Endothelial cell (in vitro differentiated cells): ENCODE measurements around the gene RRM1. TPM values are rescaled to one million over a fixed set of nuclear protein-coding genes. Genes with fewer than 3 reads are reported as not detected.
"Not testable (repeated sequence)": the region's sequence is repeated elsewhere in the genome, so short reads cannot be mapped to it uniquely, and the experiment has no call there.

Experiments
- DNase-seq: peaks from one replicate; pipeline ENCODE4 v3.0.0; 2021; ENCODE audit warnings: low spot score
- H3K27ac Mint-ChIP-seq: one replicate; pipeline ENCODE4 v1.8.0; 2021; ENCODE audit warnings: mixed read lengths, inconsistent platforms; ENCODE audit not compliant: unreplicated experiment
- H3K27me3 Mint-ChIP-seq: one replicate; pipeline ENCODE4 v1.8.0; 2021; ENCODE audit warnings: mild to moderate bottlenecking, moderate library complexity, mixed read lengths, inconsistent platforms; ENCODE audit not compliant: unreplicated experiment
- H3K36me3 Mint-ChIP-seq: one replicate; pipeline ENCODE4 v1.8.0; 2021; ENCODE audit warnings: mild to moderate bottlenecking, low read depth, mixed read lengths, inconsistent platforms; ENCODE audit not compliant: unreplicated experiment
- H3K4me1 Mint-ChIP-seq: one replicate; pipeline ENCODE4 v1.8.0; 2021; ENCODE audit warnings: mild to moderate bottlenecking, mixed read lengths, inconsistent platforms; ENCODE audit not compliant: unreplicated experiment
- H3K4me3 Mint-ChIP-seq: one replicate; pipeline ENCODE4 v1.8.0; 2021; ENCODE audit warnings: mild to moderate bottlenecking, mixed read lengths, inconsistent platforms; ENCODE audit not compliant: unreplicated experiment
- H3K9me3 Mint-ChIP-seq: one replicate; pipeline ENCODE4 v1.8.0; 2021; ENCODE audit warnings: mixed read lengths, inconsistent platforms; ENCODE audit not compliant: unreplicated experiment
- total RNA-seq: library from RNA; stranded (reverse); fragmentation: NEBNext Ultra II Directional; extraction: Animal tissue kit (Norgen Biotek cat#: 25700); gene quantifications from one replicate; pipeline ENCODE4 v1.2.1, GENCODE V29; 2021; ENCODE audit not compliant: unreplicated experiment
- TF ChIP-seq, protein P1 (sequence below): fragments of 200-600 bp; sonication (generic); IDR thresholded peaks from one replicate; pipeline ENCODE4 v1.5.0; 2021; ENCODE audit warnings: antibody characterized with exemption; ENCODE audit not compliant: unreplicated experiment

RRM1 gene
- total RNA-seq, 1 donor from 2014 or later = 48.0 TPM

DNA sequence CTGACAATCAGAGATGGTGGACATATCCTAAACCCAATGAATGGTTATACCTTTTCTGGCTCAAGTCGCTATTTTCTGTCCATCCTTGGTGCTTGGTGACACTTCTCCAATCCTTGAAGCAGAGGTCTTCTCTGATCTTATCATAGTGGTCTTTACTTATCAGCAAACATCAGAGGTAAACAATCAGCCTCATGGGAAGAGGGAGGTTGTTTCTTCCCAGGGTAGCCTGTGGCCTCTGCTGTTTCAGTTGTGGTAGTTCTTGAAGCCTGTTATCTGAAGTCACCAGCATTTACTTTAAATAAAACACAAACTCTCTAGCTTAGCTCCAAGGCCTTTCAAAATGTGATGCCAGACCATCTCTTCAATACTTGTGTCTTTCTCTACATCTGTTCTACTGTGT, 66.7 kb downstream of the RRM1 start:
- no peaks in the 10 kb centered on the region for H3K4me1 Mint-ChIP-seq
- H3K27me3 Mint-ChIP-seq = no peaks in the 10 kb centered on the region
- H3K4me3 Mint-ChIP-seq = no peak overlapping the region
- TF ChIP-seq, protein P1, sequence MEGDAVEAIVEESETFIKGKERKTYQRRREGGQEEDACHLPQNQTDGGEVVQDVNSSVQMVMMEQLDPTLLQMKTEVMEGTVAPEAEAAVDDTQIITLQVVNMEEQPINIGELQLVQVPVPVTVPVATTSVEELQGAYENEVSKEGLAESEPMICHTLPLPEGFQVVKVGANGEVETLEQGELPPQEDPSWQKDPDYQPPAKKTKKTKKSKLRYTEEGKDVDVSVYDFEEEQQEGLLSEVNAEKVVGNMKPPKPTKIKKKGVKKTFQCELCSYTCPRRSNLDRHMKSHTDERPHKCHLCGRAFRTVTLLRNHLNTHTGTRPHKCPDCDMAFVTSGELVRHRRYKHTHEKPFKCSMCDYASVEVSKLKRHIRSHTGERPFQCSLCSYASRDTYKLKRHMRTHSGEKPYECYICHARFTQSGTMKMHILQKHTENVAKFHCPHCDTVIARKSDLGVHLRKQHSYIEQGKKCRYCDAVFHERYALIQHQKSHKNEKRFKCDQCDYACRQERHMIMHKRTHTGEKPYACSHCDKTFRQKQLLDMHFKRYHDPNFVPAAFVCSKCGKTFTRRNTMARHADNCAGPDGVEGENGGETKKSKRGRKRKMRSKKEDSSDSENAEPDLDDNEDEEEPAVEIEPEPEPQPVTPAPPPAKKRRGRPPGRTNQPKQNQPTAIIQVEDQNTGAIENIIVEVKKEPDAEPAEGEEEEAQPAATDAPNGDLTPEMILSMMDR = no peak
- no peak overlapping the region for H3K27ac Mint-ChIP-seq
- DNase-seq = no peak
- H3K36me3 Mint-ChIP-seq = no peaks in the 10 kb centered on the region
- no peaks in the 10 kb centered on the region for H3K9me3 Mint-ChIP-seq

GRCh38 chr11:4164884-4165590, 70.4 kb downstream of the RRM1 start:
- TF ChIP-seq, protein P1 = no peak
- H3K27me3 Mint-ChIP-seq = peaks cover 3% of the 10 kb centered on the region
- H3K9me3 Mint-ChIP-seq = no peaks in the 10 kb centered on the region
- no peak overlapping the region for H3K27ac Mint-ChIP-seq
- no peak overlapping the region for H3K4me3 Mint-ChIP-seq
- H3K4me1 Mint-ChIP-seq = no peaks in the 10 kb centered on the region
- no peak for DNase-seq
- peaks cover 7% of the 10 kb centered on the region for H3K36me3 Mint-ChIP-seq

DNA sequence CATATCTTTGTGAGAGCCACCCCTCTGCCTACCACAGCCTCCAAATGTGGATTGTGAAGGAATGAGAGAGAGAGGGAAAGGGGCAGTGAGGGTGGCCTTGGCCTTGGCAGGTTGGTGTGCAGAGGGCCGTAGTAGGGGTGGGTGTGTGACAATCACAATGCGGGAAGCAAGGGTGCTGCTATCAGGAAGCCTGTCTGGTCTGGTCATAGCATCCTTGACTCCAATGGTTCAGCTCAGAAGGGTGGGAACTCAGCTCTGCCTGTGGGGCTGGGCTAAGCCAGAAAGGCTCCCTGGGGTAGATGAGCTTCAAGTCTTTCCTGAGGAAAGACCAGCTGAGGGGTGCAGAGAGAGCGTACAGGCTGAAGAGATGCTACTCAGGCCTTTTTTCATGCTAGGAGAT, 72.7 kb downstream of the RRM1 start:
- Mint-ChIP-seq H3K9me3 (no peaks in the 10 kb centered on the region), H3K36me3 (peaks cover 7% of the 10 kb centered on the region), H3K27ac (no peak overlapping the region), H3K27me3 (peaks cover 3% of the 10 kb centered on the region), H3K4me3 (no peak overlapping the region), H3K4me1 (no peaks in the 10 kb centered on the region)
- DNase-seq = no peak
- TF ChIP-seq, protein P1 = no peak

- DNase-seq = no peak
- H3K4me1 Mint-ChIP-seq = no peaks in the 10 kb centered on the region
- H3K36me3 Mint-ChIP-seq = peaks cover 7% of the 10 kb centered on the region
- no peak overlapping the region for H3K4me3 Mint-ChIP-seq
- H3K9me3 Mint-ChIP-seq = no peaks in the 10 kb centered on the region
- TF ChIP-seq, protein P1 = no peak
- peaks cover 3% of the 10 kb centered on the region for H3K27me3 Mint-ChIP-seq
- H3K27ac Mint-ChIP-seq = no peak overlapping the region
Measured at GRCh38 chr11:4167758-4168157, 73.2 kb downstream of the RRM1 start.

- not testable (repeated sequence) for H3K4me3 Mint-ChIP-seq, H3K27me3 Mint-ChIP-seq, H3K4me1 Mint-ChIP-seq, DNase-seq, H3K9me3 Mint-ChIP-seq, H3K27ac Mint-ChIP-seq, H3K36me3 Mint-ChIP-seq
Measured at GRCh38 chr11:4175620-4176350, 81.2 kb downstream of the RRM1 start.
